ENCODE results near the gene IL10.

- TF ChIP-seq POLR2A (IDR thresholded peaks at IDR 0.05) (no peak), CTCF (IDR thresholded peaks at IDR 0.05) (no peak)
Measured at GRCh38 chr1:206719169-206719839, 53.0 kb downstream of the IL10 start.

All from tibial nerve (tissue), 3 donors.